K562 (cell line): ENCODE measurements around the gene TRIM36. TPM values are rescaled to one million over a fixed set of nuclear protein-coding genes. Genes with fewer than 3 reads are reported as not detected.

ENCODE experiments used
- ATAC-seq: fragments of 200-7000 bp; cut with Tn5 transposase; 3 replicates; pipeline ENCODE4 v1.9.1; 2020; ENCODE audit warnings: moderate library complexity
- BruUV-seq: library from RNA; stranded (reverse); fragments of 400-500 nt; replicated peaks from 2 replicates; lab custom pipeline; 2021; lab: Mats Ljungman, UMichigan
- CTCF ChIA-PET: fragments of 300-600 bp; formaldehyde crosslinking; extraction: SDS; loops from one replicate; lab custom pipeline; 2021; ENCODE audit warnings: low intra/inter-chr PET ratio; lab: Yijun Ruan, JAX
- POLR2A ChIA-PET: fragments of 300-600, 350-650 bp; sonication (Branson Sonifier 250); formaldehyde crosslinking; extraction: SDS; loops from one replicate; lab custom pipeline; 2021; ENCODE audit warnings: antibody characterized with exemption, inconsistent platforms; lab: Yijun Ruan, JAX
- DNase-seq, 4 experiments: peaks; one replicate each; pipeline versions ENCODE4 v3.0.0 to v3.0.0-alpha.2; 2011 to 2018; ENCODE audit warnings: low spot score in 3 of 4, mixed read lengths in 3 of 4; ENCODE audit errors: extremely low read depth in 1 of 4
- FAIRE-seq: peaks from 2 replicates; lab custom pipeline; 2011; peaks lifted over from hg19 to GRCh38; lab: Jason Lieb, UNC
- H2AFZ ChIP-seq: 2 replicates; pipeline ENCODE4 v1.6.0; 2011; ENCODE audit warnings: low read depth, low read length, control low read depth, inconsistent platforms
- H3K27ac ChIP-seq: fragments of 200-600 bp; 3 replicates; pipeline ENCODE4 v1.8.0; 2011; ENCODE audit warnings: low read depth, mild to moderate bottlenecking, control low read depth, inconsistent platforms, low read length, moderate library complexity, mixed read lengths; ENCODE audit errors: extremely low read depth
- H3K27me3 ChIP-seq, 2 experiments: fragments of 300-600 bp in 1 of 2; 2 replicates in 1 of 2; 3 replicates in 1 of 2; pipeline versions ENCODE4 v1.6.0 to v1.8.0; 2011; ENCODE audit warnings: inconsistent platforms in 2 of 2, low read length in 2 of 2, mild to moderate bottlenecking in 1 of 2, mixed read lengths in 1 of 2, moderate library complexity in 1 of 2; ENCODE audit not compliant: control insufficient read depth in 2 of 2, insufficient read depth in 2 of 2
- H3K36me3 ChIP-seq: fragments of 300-600 bp; 3 replicates; pipeline ENCODE4 v1.8.0; 2011; ENCODE audit warnings: mild to moderate bottlenecking, low read length, inconsistent platforms; ENCODE audit not compliant: control insufficient read depth, insufficient read depth
- H3K4me1 ChIP-seq, 2 experiments: fragments of 200-600 bp in 1 of 2; replicated peaks in 1 of 2; 2 replicates in 1 of 2; 3 replicates in 1 of 2; pipeline versions ENCODE4 v1.5.1 to v1.8.0; 2011; ENCODE audit warnings: inconsistent platforms in 2 of 2, low read length in 2 of 2, mild to moderate bottlenecking in 1 of 2, mixed read lengths in 1 of 2, moderate library complexity in 1 of 2; ENCODE audit not compliant: control insufficient read depth in 2 of 2, insufficient read depth in 2 of 2
- H3K4me2 ChIP-seq: 2 replicates; pipeline ENCODE4 v1.6.1; 2011; ENCODE audit warnings: low read length, control low read depth, inconsistent platforms, mixed read lengths; ENCODE audit not compliant: insufficient read depth
- H3K4me3 ChIP-seq: fragments of 200-600 bp; sonication (generic), shearing (Covaris generic); 2 replicates; pipeline ENCODE4 v1.5.1; 2016; ENCODE audit warnings: control low read depth, inconsistent platforms
- H3K79me2 ChIP-seq: fragments of 200-600 bp; 3 replicates; pipeline ENCODE4 v1.8.0; 2011; ENCODE audit warnings: low read length, inconsistent platforms; ENCODE audit not compliant: control insufficient read depth, insufficient read depth
- H3K9ac ChIP-seq, 2 experiments: 2 replicates each; pipeline versions ENCODE4 v1.6.0 to v1.6.1; 2011; ENCODE audit warnings: low read depth in 2 of 2, low read length in 2 of 2, control low read depth in 1 of 2, inconsistent platforms in 1 of 2, mild to moderate bottlenecking in 1 of 2, mixed read lengths in 1 of 2; ENCODE audit not compliant: insufficient read depth in 1 of 2
- H3K9me1 ChIP-seq: one replicate; pipeline ENCODE4 v1.6.0; 2011; ENCODE audit warnings: inconsistent platforms, mild to moderate bottlenecking, low read length, moderate library complexity; ENCODE audit not compliant: control insufficient read depth, insufficient read depth
- H3K9me3 ChIP-seq: replicated peaks from 2 replicates; pipeline ENCODE4 v1.5.1; 2011; ENCODE audit warnings: low read depth, low read length, inconsistent platforms; ENCODE audit not compliant: control insufficient read depth, insufficient read depth
- H4K20me1 ChIP-seq: replicated peaks from 2 replicates; pipeline ENCODE4 v1.6.1; 2011; ENCODE audit warnings: low read length, inconsistent platforms, mixed read lengths; ENCODE audit not compliant: control insufficient read depth, insufficient read depth
- BRCA1 ChIP-seq, 2 experiments: fragments of 450-650 bp in 1 of 2; sonication (generic) in 1 of 2; formaldehyde crosslinking in 1 of 2; IDR thresholded peaks; 2 replicates each; pipeline versions ENCODE4 v1.5.0 to v1.6.1; 2017 to 2020; ENCODE audit warnings: mild to moderate bottlenecking in 1 of 2, missing genetic modification reagents in 1 of 2
- CHAMP1 ChIP-seq: fragments of 450-650 bp; IDR thresholded peaks from 2 replicates; pipeline ENCODE4 v1.6.1; 2016; ENCODE audit warnings: mild to moderate bottlenecking
- NFE2L1 ChIP-seq: fragments of 450-650 bp; IDR thresholded peaks from 2 replicates; pipeline ENCODE4 v1.6.1; 2016; ENCODE audit warnings: missing genetic modification characterization, low read depth, mild to moderate bottlenecking, missing compliant biosample characterization, moderate library complexity, borderline replicate concordance
- NR2F6 ChIP-seq: fragments of 450-650 bp; formaldehyde crosslinking; IDR thresholded peaks from 2 replicates; pipeline ENCODE4 v1.4.0; 2020; ENCODE audit warnings: mild to moderate bottlenecking
- RBBP5 ChIP-seq: fragments of 200-600 bp; sonication (generic); IDR thresholded peaks from 2 replicates; pipeline ENCODE4 v1.6.1; 2012; ENCODE audit warnings: borderline replicate concordance, mild to moderate bottlenecking, low read length, control low read depth, inconsistent platforms; ENCODE audit not compliant: insufficient read depth, poor library complexity, severe bottlenecking
- SP1 ChIP-seq: sonication (generic); formaldehyde crosslinking; IDR thresholded peaks from 2 replicates; pipeline ENCODE4 v1.8.1; 2022; ENCODE audit warnings: mild to moderate bottlenecking, missing genetic modification reagents
- TSHZ1 ChIP-seq: fragments of 250-450 bp; sonication (Bioruptor Pico); IDR thresholded peaks from 2 replicates; pipeline ENCODE4 v1.4.0; 2020; ENCODE audit warnings: mild to moderate bottlenecking, moderate library complexity
- WGBS: fragments of 100-300 bp; shearing (Covaris generic); methylation state at CpG from one replicate; pipeline ENCODE4 v1.1.6; 2016; ENCODE audit warnings: low coverage, mixed read lengths; ENCODE audit not compliant: insufficient coverage; ENCODE audit errors: missing lambda C conversion rate; 5-methylcytosine and 5-hydroxymethylcytosine counted together
- in situ Hi-C: fragments of 300-500 bp; cut with MboI; formaldehyde crosslinking; loops from 4 replicates; pipeline ENCODE4 v1.15.0; 2018; ENCODE audit warnings: inconsistent platforms, mixed read lengths
- intact Hi-C: fragments of 100-400 bp; cut with micrococcal nuclease; formaldehyde crosslinking; loops from 2 replicates; pipeline ENCODE4 v1.14.2; 2022
- polyA plus RNA-seq, 8 experiments: library from polyadenylated mRNA; depleted of rRNA in 4 of 8; stranded (reverse) in 5 of 8; unstranded in 3 of 8; fragments of >200 nt; fragmentation: Nextera tagmentation in 2 of 8; fragmentation: Illumina TruSeq in 1 of 8; extraction: Ambion mirVana in 2 of 8; extraction: Trizol in 1 of 8; gene quantifications; 2 replicates each; pipeline versions ENCODE4 v1.2.1 to v1.2.3, GENCODE V29; 2011 to 2014; ENCODE audit warnings: inconsistent platforms in 1 of 8, missing spikeins in 1 of 8
- total RNA-seq, 7 experiments: library from RNA; depleted of rRNA in 6 of 7; stranded (reverse); fragments of >200 nt in 6 of 7; fragmentation: Illumina TruSeq in 2 of 7; extraction: Trizol in 2 of 7; gene quantifications; 2 replicates each; pipeline versions ENCODE4 v1.2.1 to v1.2.3, GENCODE V29; 2011 to 2021; ENCODE audit warnings: low replicate concordance in 1 of 7

Gene TRIM36
- total and polyA plus RNA-seq, 9 of the 15 experiments (the other 6 are each of a cell fraction or from before 2014, with no cell fraction given): 0.10 to 0.71 (median 0.31) TPM

GRCh38 chr5:115192098-115192497 lies 22.4 kb upstream of the TRIM36 start (continued):
- no peak for TF ChIP-seq CHAMP1

- ATAC-seq (no peak), DNase-seq (no peak), FAIRE-seq (no peak)
- ChIA-PET CTCF (no interaction called here), POLR2A (no interaction called here)
- 0% methylated on average over 8 of the region's 8 CpGs for WGBS
- Histone ChIP-seq H3K4me2 (no peak overlapping the region), H3K27ac (no peak overlapping the region), H3K4me1 (no peaks in the 10 kb centered on the region), H3K4me3 (no peak overlapping the region), H3K9ac (no peak overlapping the region), H3K9me3 (no peaks in the 10 kb centered on the region), H2AFZ (no peak overlapping the region), H3K36me3 (no peaks in the 10 kb centered on the region), H3K27me3 (no peaks in the 10 kb centered on the region; a peak in 1 of 5 replicates), H3K79me2 (no peaks in the 10 kb centered on the region), H4K20me1 (no peaks in the 10 kb centered on the region), H3K9me1 (no peaks in the 10 kb centered on the region)
- no TSS peak for BruUV-seq
- in situ Hi-C loops: no loop called here
- intact Hi-C loops: no loop called here
- TF ChIP-seq NR2F6 (no peak), BRCA1 (IDR thresholded peaks at IDR 0.05) (no peak), BRCA1 (CRISPR knock-in tag; IDR thresholded peaks at IDR 0.05) (no peak), SP1 (no peak), TSHZ1 (CRISPR knock-in tag) (no peak), NFE2L1 (tag) (no peak), RBBP5 (no peak)
Observed at GRCh38 chr5:115191474-115192031, 21.8 kb upstream of the TRIM36 start.
